Mesendoderm (in vitro differentiated cells): ENCODE measurements around the gene THUMPD3.

ENCODE experiments used
- DNase-seq: peaks from one replicate; pipeline ENCODE4 v3.0.0; 2013
- H2AK5ac ChIP-seq: 2 replicates; pipeline ENCODE4 v1.6.1; 2013; ENCODE audit warnings: low read length, inconsistent platforms
- H2BK120ac ChIP-seq: 2 replicates; pipeline ENCODE4 v1.6.1; 2013; ENCODE audit warnings: low read depth, mild to moderate bottlenecking, low read length, moderate library complexity, mixed read lengths
- H2BK15ac ChIP-seq: replicated peaks from 2 replicates; pipeline ENCODE4 v1.6.1; 2013; ENCODE audit warnings: low read depth, mild to moderate bottlenecking, moderate library complexity
- H2BK5ac ChIP-seq: 2 replicates; pipeline ENCODE4 v1.6.1; 2013; ENCODE audit warnings: low read length, inconsistent platforms
- H3K18ac ChIP-seq: 2 replicates; pipeline ENCODE4 v1.6.1; 2013; ENCODE audit warnings: mild to moderate bottlenecking, low read length, mixed read lengths
- H3K23ac ChIP-seq: one replicate; pipeline ENCODE4 v1.6.1; 2013; ENCODE audit warnings: low read length
- H3K27ac ChIP-seq: 2 replicates; pipeline ENCODE4 v1.5.1; 2013; ENCODE audit warnings: low read depth, mild to moderate bottlenecking, inconsistent platforms, low read length, moderate library complexity
- H3K27me3 ChIP-seq: 2 replicates; pipeline ENCODE4 v1.6.1; 2013; ENCODE audit warnings: low read length, control low read depth, mild to moderate bottlenecking, inconsistent platforms; ENCODE audit not compliant: insufficient read depth, poor library complexity
- H3K36me3 ChIP-seq: 2 replicates; pipeline ENCODE4 v1.6.1; 2013; ENCODE audit warnings: low read length, inconsistent platforms; ENCODE audit not compliant: control insufficient read depth, insufficient read depth
- H3K4ac ChIP-seq: one replicate; pipeline ENCODE4 v1.6.1; 2013; ENCODE audit warnings: low read depth, mild to moderate bottlenecking, low read length, moderate library complexity
- H3K4me1 ChIP-seq: 2 replicates; pipeline ENCODE4 v1.6.1; 2013; ENCODE audit warnings: low read depth, low read length, inconsistent platforms; ENCODE audit not compliant: control insufficient read depth
- H3K4me2 ChIP-seq: 2 replicates; pipeline ENCODE4 v1.6.1; 2013; ENCODE audit warnings: low read length
- H3K4me3 ChIP-seq: 2 replicates; pipeline ENCODE4 v1.5.1; 2013; ENCODE audit warnings: mild to moderate bottlenecking, low read length
- H3K56ac ChIP-seq: one replicate; pipeline ENCODE4 v1.6.1; 2013; ENCODE audit warnings: low read length
- H3K79me1 ChIP-seq: 2 replicates; pipeline ENCODE4 v1.6.1; 2013; ENCODE audit warnings: low read length, inconsistent platforms
- H3K79me2 ChIP-seq: 2 replicates; pipeline ENCODE4 v1.6.1; 2013; ENCODE audit warnings: mild to moderate bottlenecking, low read length; ENCODE audit not compliant: control insufficient read depth, insufficient read depth
- H3K9ac ChIP-seq: 2 replicates; pipeline ENCODE4 v1.6.1; 2013; ENCODE audit warnings: low read length, inconsistent platforms
- H4K5ac ChIP-seq: one replicate; pipeline ENCODE4 v1.6.1; 2013; ENCODE audit warnings: low read length
- H4K8ac ChIP-seq: one replicate; pipeline ENCODE4 v1.6.1; 2013; ENCODE audit warnings: low read depth, mild to moderate bottlenecking, control low read depth, low read length, moderate library complexity
- WGBS: extraction: QIAGEN DNeasy Blood & Tissue Kit; methylation state at CpG from one replicate; pipeline ENCODE4 v1.1.7; 2013; ENCODE audit warnings: low lambda C conversion rate, missing lambda C conversion rate; ENCODE audit not compliant: insufficient coverage; ENCODE audit errors: extremely low coverage; 5-methylcytosine and 5-hydroxymethylcytosine counted together

THUMPD3 gene

GRCh38 chr3:9409981-9410854 is 47.4 kb downstream of the THUMPD3 start:
- H3K79me1 ChIP-seq, result no peaks in the 10 kb centered on the region
- H3K36me3 ChIP-seq, result no peaks in the 10 kb centered on the region
- H3K4me1 ChIP-seq, result no peaks in the 10 kb centered on the region
- H3K4me3 ChIP-seq, result no peak overlapping the region
- no peak overlapping the region for H3K4me2 ChIP-seq
- no peak overlapping the region for H3K27ac ChIP-seq
- 100% methylated on average over 1 of the region's 6 CpGs for WGBS
- no peak overlapping the region for H3K4ac ChIP-seq
- H3K9ac ChIP-seq, result no peak overlapping the region
- H3K27me3 ChIP-seq, result no peaks in the 10 kb centered on the region
- H2AK5ac ChIP-seq, result no peak overlapping the region
- no peak overlapping the region for H2BK5ac ChIP-seq
- H3K79me2 ChIP-seq, result peaks cover 79% of the 10 kb centered on the region
- H4K5ac ChIP-seq, result no peak overlapping the region
- no peak overlapping the region for H3K23ac ChIP-seq
- DNase-seq, result no peak
- no peak overlapping the region for H3K56ac ChIP-seq
- no peak overlapping the region for H2BK15ac ChIP-seq
- H3K18ac ChIP-seq, result no peak overlapping the region
- H2BK120ac ChIP-seq, result no peak overlapping the region
- no peak overlapping the region for H4K8ac ChIP-seq

- H2BK5ac ChIP-seq, result no peak overlapping the region
- H3K27me3 ChIP-seq, result no peaks in the 10 kb centered on the region
- H2BK120ac ChIP-seq, result no peak overlapping the region
- no peak overlapping the region for H3K18ac ChIP-seq
- H3K27ac ChIP-seq, result no peak overlapping the region
- WGBS, result no CpG with 5 or more reads among the region's 1 CpG
- no peak overlapping the region for H4K8ac ChIP-seq
- no peak overlapping the region for H3K4ac ChIP-seq
- H3K4me1 ChIP-seq, result no peaks in the 10 kb centered on the region
- no peak overlapping the region for H3K9ac ChIP-seq
- no peak overlapping the region for H4K5ac ChIP-seq
- H3K4me3 ChIP-seq, result no peak overlapping the region
- no peaks in the 10 kb centered on the region for H3K36me3 ChIP-seq
- no peak overlapping the region for H3K4me2 ChIP-seq
- H2BK15ac ChIP-seq, result no peak overlapping the region
- no peaks in the 10 kb centered on the region for H3K79me1 ChIP-seq
- no peak overlapping the region for H3K23ac ChIP-seq
- no peak for DNase-seq
- peaks cover 80% of the 10 kb centered on the region for H3K79me2 ChIP-seq
- no peak overlapping the region for H3K56ac ChIP-seq
- no peak overlapping the region for H2AK5ac ChIP-seq
Observed at GRCh38 chr3:9411302-9411701, 48.4 kb downstream of the THUMPD3 start.

GRCh38 chr3:9412293-9412692 is 49.4 kb downstream of the THUMPD3 start:
- no peak overlapping the region for H2BK15ac ChIP-seq
- no CpG with 5 or more reads among the region's 1 CpG for WGBS
- no peak overlapping the region for H3K56ac ChIP-seq
- no peak overlapping the region for H2AK5ac ChIP-seq
- H3K4ac ChIP-seq, result no peak overlapping the region
- H2BK5ac ChIP-seq, result no peak overlapping the region
- no peak overlapping the region for H2BK120ac ChIP-seq
- H4K8ac ChIP-seq, result no peak overlapping the region
- no peak overlapping the region for H3K27ac ChIP-seq
- no peak overlapping the region for H4K5ac ChIP-seq
- H3K27me3 ChIP-seq, result no peaks in the 10 kb centered on the region
- H3K36me3 ChIP-seq, result no peaks in the 10 kb centered on the region
- H3K79me2 ChIP-seq, result peaks cover 81% of the 10 kb centered on the region
- H3K9ac ChIP-seq, result no peak overlapping the region
- H3K18ac ChIP-seq, result no peak overlapping the region
- no peak for DNase-seq
- H3K4me3 ChIP-seq, result no peak overlapping the region
- H3K23ac ChIP-seq, result no peak overlapping the region
- H3K79me1 ChIP-seq, result no peaks in the 10 kb centered on the region
- no peaks in the 10 kb centered on the region for H3K4me1 ChIP-seq
- no peak overlapping the region for H3K4me2 ChIP-seq

GRCh38 chr3:9414826-9415225 is 52.0 kb downstream of the THUMPD3 start:
- H3K56ac ChIP-seq, result no peak overlapping the region
- peaks cover 75% of the 10 kb centered on the region for H3K79me2 ChIP-seq
- no peak overlapping the region for H4K5ac ChIP-seq
- no peaks in the 10 kb centered on the region for H3K79me1 ChIP-seq
- no peak overlapping the region for H4K8ac ChIP-seq
- no peak overlapping the region for H3K4me3 ChIP-seq
- H3K4me2 ChIP-seq, result no peak overlapping the region
- no peak overlapping the region for H3K9ac ChIP-seq
- H3K27ac ChIP-seq, result no peak overlapping the region
- no peak overlapping the region for H2BK15ac ChIP-seq
- no peaks in the 10 kb centered on the region for H3K27me3 ChIP-seq
- H3K23ac ChIP-seq, result no peak overlapping the region
- no peaks in the 10 kb centered on the region for H3K36me3 ChIP-seq
- H2AK5ac ChIP-seq, result no peak overlapping the region
- no peaks in the 10 kb centered on the region for H3K4me1 ChIP-seq
- no peak overlapping the region for H3K4ac ChIP-seq
- no peak overlapping the region for H3K18ac ChIP-seq
- no peak for DNase-seq
- no peak overlapping the region for H2BK120ac ChIP-seq
- H2BK5ac ChIP-seq, result no peak overlapping the region

GRCh38 chr3:9415485-9416138 is 52.8 kb downstream of the THUMPD3 start:
- H4K8ac ChIP-seq, result no peak overlapping the region
- no CpG with 5 or more reads among the region's 6 CpGs for WGBS

More at GRCh38 chr3:9415485-9416138, 52.8 kb downstream of the THUMPD3 start:
- Histone ChIP-seq H3K27me3 (no peaks in the 10 kb centered on the region), H2BK120ac (no peak overlapping the region), H3K36me3 (no peaks in the 10 kb centered on the region), H3K27ac (no peak overlapping the region), H3K18ac (no peak overlapping the region), H3K4ac (no peak overlapping the region), H2AK5ac (no peak overlapping the region), H3K9ac (no peak overlapping the region), H3K23ac (no peak overlapping the region), H2BK15ac (no peak overlapping the region), H2BK5ac (no peak overlapping the region), H4K5ac (no peak overlapping the region), H3K4me2 (no peak overlapping the region), H3K56ac (no peak overlapping the region), H3K4me3 (no peak overlapping the region), H3K4me1 (no peaks in the 10 kb centered on the region), H3K79me1 (no peaks in the 10 kb centered on the region), H3K79me2 (peaks cover 72% of the 10 kb centered on the region)
- DNase-seq, result no peak
